Stomach (tissue), 4 donors: ENCODE results near the gene KMT5B.

Source experiments
- CTCF ChIP-seq, 7 experiments: fragments of 450-650 bp in 4 of 7; fragments of 200-600 bp in 3 of 7; sonication (generic) in 3 of 7; IDR thresholded peaks; one replicate each; pipeline ENCODE4 v1.5.1; 2016 to 2019; ENCODE audit warnings: antibody characterized with exemption in 7 of 7, control low read depth in 2 of 7, mild to moderate bottlenecking in 1 of 7
- EP300 ChIP-seq: sonication (generic); formaldehyde crosslinking; IDR thresholded peaks from one replicate; pipeline ENCODE4 v1.6.1; 2017; ENCODE audit warnings: antibody characterized with exemption
- POLR2AphosphoS5 ChIP-seq, 3 donors: sonication (generic); formaldehyde crosslinking; IDR thresholded peaks; one replicate each; pipeline ENCODE4 v1.6.1; 2016; ENCODE audit warnings: antibody characterized with exemption in 3 of 3

DNA sequence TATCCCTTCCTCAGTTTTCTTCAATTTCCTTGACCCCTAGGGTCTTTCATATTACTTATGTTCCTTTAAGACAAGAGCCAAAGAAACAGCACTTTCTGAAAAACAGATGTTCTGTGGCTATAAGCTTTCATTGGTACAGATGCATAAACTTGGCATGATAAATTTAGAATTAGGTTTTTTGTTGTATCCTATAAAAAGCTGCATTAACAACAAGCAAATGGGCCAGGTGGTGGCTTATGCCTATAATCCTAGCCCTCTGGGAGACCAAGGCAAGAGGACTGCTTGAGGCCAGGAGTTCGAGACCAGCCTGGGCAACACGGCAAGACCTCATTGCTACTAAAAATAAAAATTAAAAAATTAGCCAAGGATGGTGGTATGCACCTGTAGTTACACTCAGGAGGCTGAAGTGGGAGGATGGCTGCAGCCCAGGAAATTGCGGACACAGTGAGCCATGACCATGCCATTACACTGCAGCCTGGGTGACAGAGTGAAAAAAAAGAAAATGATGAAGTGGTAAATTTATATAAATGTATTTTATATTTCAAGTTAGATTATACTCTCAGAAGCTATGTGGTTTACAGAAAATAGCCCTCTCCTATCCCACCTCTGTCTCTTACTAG is 18.3 kb downstream of the KMT5B start:
- no peak for TF ChIP-seq CTCF (IDR thresholded peaks at IDR 0.05)
- TF ChIP-seq POLR2AphosphoS5 (IDR thresholded peaks at IDR 0.05), result no peak
- no peak for TF ChIP-seq EP300
